Spleen (tissue), 7 donors: ENCODE data around the gene PTPRT.

Source experiments
- POLR2A ChIP-seq, 3 donors: fragments of 450-650 bp; IDR thresholded peaks; one replicate each; pipeline ENCODE4 v1.5.1; 2017; ENCODE audit warnings: antibody characterized with exemption in 3 of 3, mild to moderate bottlenecking in 1 of 3
- POLR2AphosphoS5 ChIP-seq, 3 donors: sonication (generic); formaldehyde crosslinking; IDR thresholded peaks; one replicate each; pipeline ENCODE4 v1.5.1; 2017; ENCODE audit warnings: antibody characterized with exemption in 3 of 3
- TF ChIP-seq, protein P1 (sequence below), 11 experiments: fragments of 200-600 bp in 7 of 11; fragments of 450-650 bp in 4 of 11; sonication (generic) in 4 of 11; IDR thresholded peaks in 8 of 11; conservative IDR thresholded peaks in 3 of 11; 1 replicate in 7 of 11; 2 replicates in 4 of 11; pipeline versions ENCODE4 v1.4.0 to v1.8.0; 2016 to 2021; ENCODE audit warnings: antibody characterized with exemption in 11 of 11, inconsistent platforms in 4 of 11, mild to moderate bottlenecking in 1 of 11
- donor health status: DM: no; HTN: no; CAD: no; lungs with moderate emphysema.
- donor health status: DM: no; HTN: no; CAD: no.
- donor health status: DM: no; HTN: no; CAD: no.

GRCh38 chr20:43186312-43186711, 3.4 kb downstream of the PTPRT start:
- TF ChIP-seq, protein P1, sequence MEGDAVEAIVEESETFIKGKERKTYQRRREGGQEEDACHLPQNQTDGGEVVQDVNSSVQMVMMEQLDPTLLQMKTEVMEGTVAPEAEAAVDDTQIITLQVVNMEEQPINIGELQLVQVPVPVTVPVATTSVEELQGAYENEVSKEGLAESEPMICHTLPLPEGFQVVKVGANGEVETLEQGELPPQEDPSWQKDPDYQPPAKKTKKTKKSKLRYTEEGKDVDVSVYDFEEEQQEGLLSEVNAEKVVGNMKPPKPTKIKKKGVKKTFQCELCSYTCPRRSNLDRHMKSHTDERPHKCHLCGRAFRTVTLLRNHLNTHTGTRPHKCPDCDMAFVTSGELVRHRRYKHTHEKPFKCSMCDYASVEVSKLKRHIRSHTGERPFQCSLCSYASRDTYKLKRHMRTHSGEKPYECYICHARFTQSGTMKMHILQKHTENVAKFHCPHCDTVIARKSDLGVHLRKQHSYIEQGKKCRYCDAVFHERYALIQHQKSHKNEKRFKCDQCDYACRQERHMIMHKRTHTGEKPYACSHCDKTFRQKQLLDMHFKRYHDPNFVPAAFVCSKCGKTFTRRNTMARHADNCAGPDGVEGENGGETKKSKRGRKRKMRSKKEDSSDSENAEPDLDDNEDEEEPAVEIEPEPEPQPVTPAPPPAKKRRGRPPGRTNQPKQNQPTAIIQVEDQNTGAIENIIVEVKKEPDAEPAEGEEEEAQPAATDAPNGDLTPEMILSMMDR (IDR thresholded peaks at IDR 0.05 in 8 of 11, conservative IDR thresholded peaks at IDR 0.05 in 3 of 11), result no peak
- TF ChIP-seq POLR2AphosphoS5 (IDR thresholded peaks at IDR 0.05) (no peak), POLR2A (IDR thresholded peaks at IDR 0.05) (no peak)
